ENCODE results near the gene DIS3L2. TPM values are rescaled to one million over a fixed set of nuclear protein-coding genes. Genes with fewer than 3 reads are reported as not detected.

DIS3L2 gene
- total RNA-seq, 1 donor from 2014 or later, result 17.0 TPM

- no peak overlapping the region for H3K27ac ChIP-seq (replicated peaks)
- peaks cover 29% of the 10 kb centered on the region for H3K36me3 ChIP-seq
- TF ChIP-seq, protein P1, sequence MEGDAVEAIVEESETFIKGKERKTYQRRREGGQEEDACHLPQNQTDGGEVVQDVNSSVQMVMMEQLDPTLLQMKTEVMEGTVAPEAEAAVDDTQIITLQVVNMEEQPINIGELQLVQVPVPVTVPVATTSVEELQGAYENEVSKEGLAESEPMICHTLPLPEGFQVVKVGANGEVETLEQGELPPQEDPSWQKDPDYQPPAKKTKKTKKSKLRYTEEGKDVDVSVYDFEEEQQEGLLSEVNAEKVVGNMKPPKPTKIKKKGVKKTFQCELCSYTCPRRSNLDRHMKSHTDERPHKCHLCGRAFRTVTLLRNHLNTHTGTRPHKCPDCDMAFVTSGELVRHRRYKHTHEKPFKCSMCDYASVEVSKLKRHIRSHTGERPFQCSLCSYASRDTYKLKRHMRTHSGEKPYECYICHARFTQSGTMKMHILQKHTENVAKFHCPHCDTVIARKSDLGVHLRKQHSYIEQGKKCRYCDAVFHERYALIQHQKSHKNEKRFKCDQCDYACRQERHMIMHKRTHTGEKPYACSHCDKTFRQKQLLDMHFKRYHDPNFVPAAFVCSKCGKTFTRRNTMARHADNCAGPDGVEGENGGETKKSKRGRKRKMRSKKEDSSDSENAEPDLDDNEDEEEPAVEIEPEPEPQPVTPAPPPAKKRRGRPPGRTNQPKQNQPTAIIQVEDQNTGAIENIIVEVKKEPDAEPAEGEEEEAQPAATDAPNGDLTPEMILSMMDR (IDR thresholded peaks at IDR 0.05; ENCODE audit: borderline replicate concordance), result no peak
- no peak overlapping the region for H3K4me3 ChIP-seq
- no peak for DNase-seq
- H3K27me3 ChIP-seq (ENCODE audit: low read depth), result no peaks in the 10 kb centered on the region
- intact Hi-C loops (cut with micrococcal nuclease), result no loop called here
- peaks cover 13% of the 10 kb centered on the region for H3K4me1 ChIP-seq
- peaks cover 20% of the 10 kb centered on the region for H3K9me3 ChIP-seq (replicated peaks)
Observed at GRCh38 chr2:232038251-232038880, 76.9 kb downstream of the DIS3L2 start.

GRCh38 chr2:232038881-232039485 is 77.5 kb downstream of the DIS3L2 start:
- H3K4me3 ChIP-seq, result no peak overlapping the region
- H3K4me1 ChIP-seq, result peaks cover 13% of the 10 kb centered on the region
- intact Hi-C loops (cut with micrococcal nuclease), result no loop called here
- no peak overlapping the region for H3K27ac ChIP-seq (replicated peaks)
- TF ChIP-seq, protein P1 (IDR thresholded peaks at IDR 0.05; ENCODE audit: borderline replicate concordance), result no peak
- H3K36me3 ChIP-seq, result peaks cover 29% of the 10 kb centered on the region
- DNase-seq, result no peak
- peaks cover 20% of the 10 kb centered on the region for H3K9me3 ChIP-seq (replicated peaks)
- H3K27me3 ChIP-seq (ENCODE audit: low read depth), result no peaks in the 10 kb centered on the region

DNA sequence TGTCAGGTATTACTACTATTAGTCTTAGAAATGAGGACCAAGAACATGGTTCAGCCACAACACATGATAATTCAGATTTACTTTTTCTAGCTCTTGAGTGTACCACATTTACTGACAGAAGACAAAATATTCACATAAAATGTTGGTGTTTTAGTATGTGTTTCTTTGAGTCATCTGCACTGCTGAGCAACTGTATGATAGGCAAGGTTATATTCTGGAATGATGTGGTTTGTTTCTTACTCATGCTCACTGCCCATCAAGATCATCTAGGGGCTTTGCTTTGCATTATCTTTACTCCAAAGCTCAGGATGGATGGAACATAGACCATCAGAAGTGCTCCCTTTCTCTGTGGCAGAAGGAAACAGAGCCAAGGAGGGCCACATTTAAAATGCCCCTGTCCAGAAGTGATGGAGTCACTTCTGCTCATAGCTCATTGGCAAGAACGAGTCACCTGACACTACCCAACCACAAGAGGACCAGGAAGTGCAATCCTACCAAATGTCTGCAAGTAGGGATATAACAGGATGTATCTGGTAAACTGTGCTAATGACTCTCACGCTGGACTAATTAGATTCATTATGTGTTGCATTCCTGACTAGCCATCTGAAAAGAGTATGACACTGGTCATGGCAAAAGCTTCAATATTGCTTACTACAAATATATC is 81.5 kb downstream of the DIS3L2 start:
- intact Hi-C loops (cut with micrococcal nuclease), result no loop called here
- no peak overlapping the region for H3K4me3 ChIP-seq
- TF ChIP-seq, protein P1 (IDR thresholded peaks at IDR 0.05; ENCODE audit: borderline replicate concordance), result no peak

DNA sequence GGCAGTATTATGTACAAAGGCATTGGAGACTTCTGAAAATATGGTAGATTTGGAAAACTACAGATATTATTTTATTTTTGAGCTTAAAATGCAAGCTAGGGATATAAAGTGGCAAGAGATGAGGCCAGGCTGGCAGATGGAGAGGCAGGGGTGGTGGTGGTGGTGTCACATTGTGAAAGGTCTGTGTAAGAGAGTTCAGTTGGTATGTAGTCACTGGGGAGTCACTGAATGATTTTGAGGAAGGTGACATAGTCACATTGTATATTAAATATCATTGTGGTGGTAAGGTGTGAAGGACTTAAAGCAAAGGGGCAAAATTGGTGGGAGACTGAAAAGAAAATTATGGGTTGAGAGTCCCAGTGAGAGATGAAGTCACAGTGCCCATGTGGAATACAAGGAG is 82.5 kb downstream of the DIS3L2 start:
- H3K4me3 ChIP-seq, result no peak overlapping the region
- H3K27me3 ChIP-seq (ENCODE audit: low read depth), result no peaks in the 10 kb centered on the region
- TF ChIP-seq, protein P1 (IDR thresholded peaks at IDR 0.05; ENCODE audit: borderline replicate concordance), result no peak
- peaks cover 5% of the 10 kb centered on the region for H3K36me3 ChIP-seq
- H3K27ac ChIP-seq (replicated peaks), result no peak overlapping the region
- intact Hi-C loops (cut with micrococcal nuclease), result no loop called here
- H3K9me3 ChIP-seq (replicated peaks), result no peaks in the 10 kb centered on the region
- DNase-seq, result no peak
- H3K4me1 ChIP-seq, result no peaks in the 10 kb centered on the region

More for the DNA sequence above, 81.5 kb downstream of the DIS3L2 start:
- no peak for DNase-seq
- Histone ChIP-seq H3K4me1 (peaks cover 7% of the 10 kb centered on the region), H3K36me3 (peaks cover 5% of the 10 kb centered on the region), H3K27ac (replicated peaks) (no peak overlapping the region), H3K27me3 (ENCODE audit: low read depth) (no peaks in the 10 kb centered on the region), H3K9me3 (replicated peaks) (no peaks in the 10 kb centered on the region)

DNA sequence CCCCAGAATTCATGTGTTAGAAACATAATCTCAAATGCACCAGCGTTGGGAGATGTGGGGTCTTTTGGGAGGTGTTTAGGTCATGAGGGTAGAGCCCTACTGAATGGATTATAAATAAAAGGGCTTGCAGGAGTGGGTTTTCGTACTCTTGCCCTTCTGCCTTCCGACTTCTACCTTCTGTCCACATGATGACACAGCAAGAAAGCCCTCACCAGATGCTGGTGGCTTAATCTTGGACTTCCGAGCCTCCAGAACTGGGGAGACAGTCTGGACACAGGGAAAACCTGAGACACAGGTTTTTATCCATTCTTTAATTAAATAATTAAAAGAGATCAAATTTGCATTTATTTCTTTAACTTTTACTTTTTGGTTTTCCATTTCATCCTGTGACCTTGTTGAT is 87.8 kb downstream of the DIS3L2 start:
- Histone ChIP-seq H3K4me1 (peaks cover 4% of the 10 kb centered on the region), H3K27ac (replicated peaks) (no peak overlapping the region), H3K9me3 (replicated peaks) (no peaks in the 10 kb centered on the region), H3K4me3 (no peak overlapping the region), H3K27me3 (ENCODE audit: low read depth) (no peaks in the 10 kb centered on the region), H3K36me3 (no peaks in the 10 kb centered on the region)
- TF ChIP-seq, protein P1 (IDR thresholded peaks at IDR 0.05; ENCODE audit: borderline replicate concordance), result no peak
- DNase-seq, result no peak
- intact Hi-C loops (cut with micrococcal nuclease), result no loop called here

Measured in left ventricle myocardium inferior (tissue), 1 donor.